ENCODE data around the gene IL1RAPL1.
A peak's percentile ranks its signal among the peaks of the same experiment; 100 is the strongest.

IL1RAPL1 gene

GRCh38 chrX:29590921-29591320 lies 1003.7 kb downstream of the IL1RAPL1 start:
- Mint-ChIP-seq H3K9me3 (peaks cover 12% of the 10 kb centered on the region), H3K27ac (no peak overlapping the region), H3K4me1 (no peaks in the 10 kb centered on the region), H3K27me3 (ENCODE audit: low read depth, poor library complexity) (no peaks in the 10 kb centered on the region), H3K36me3 (ENCODE audit: low read depth) (no peaks in the 10 kb centered on the region), H3K4me3 (no peak overlapping the region)
- DNase-seq, result no peak
- TF ChIP-seq, protein P1, sequence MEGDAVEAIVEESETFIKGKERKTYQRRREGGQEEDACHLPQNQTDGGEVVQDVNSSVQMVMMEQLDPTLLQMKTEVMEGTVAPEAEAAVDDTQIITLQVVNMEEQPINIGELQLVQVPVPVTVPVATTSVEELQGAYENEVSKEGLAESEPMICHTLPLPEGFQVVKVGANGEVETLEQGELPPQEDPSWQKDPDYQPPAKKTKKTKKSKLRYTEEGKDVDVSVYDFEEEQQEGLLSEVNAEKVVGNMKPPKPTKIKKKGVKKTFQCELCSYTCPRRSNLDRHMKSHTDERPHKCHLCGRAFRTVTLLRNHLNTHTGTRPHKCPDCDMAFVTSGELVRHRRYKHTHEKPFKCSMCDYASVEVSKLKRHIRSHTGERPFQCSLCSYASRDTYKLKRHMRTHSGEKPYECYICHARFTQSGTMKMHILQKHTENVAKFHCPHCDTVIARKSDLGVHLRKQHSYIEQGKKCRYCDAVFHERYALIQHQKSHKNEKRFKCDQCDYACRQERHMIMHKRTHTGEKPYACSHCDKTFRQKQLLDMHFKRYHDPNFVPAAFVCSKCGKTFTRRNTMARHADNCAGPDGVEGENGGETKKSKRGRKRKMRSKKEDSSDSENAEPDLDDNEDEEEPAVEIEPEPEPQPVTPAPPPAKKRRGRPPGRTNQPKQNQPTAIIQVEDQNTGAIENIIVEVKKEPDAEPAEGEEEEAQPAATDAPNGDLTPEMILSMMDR (IDR thresholded peaks at IDR 0.05), result no peak

DNA sequence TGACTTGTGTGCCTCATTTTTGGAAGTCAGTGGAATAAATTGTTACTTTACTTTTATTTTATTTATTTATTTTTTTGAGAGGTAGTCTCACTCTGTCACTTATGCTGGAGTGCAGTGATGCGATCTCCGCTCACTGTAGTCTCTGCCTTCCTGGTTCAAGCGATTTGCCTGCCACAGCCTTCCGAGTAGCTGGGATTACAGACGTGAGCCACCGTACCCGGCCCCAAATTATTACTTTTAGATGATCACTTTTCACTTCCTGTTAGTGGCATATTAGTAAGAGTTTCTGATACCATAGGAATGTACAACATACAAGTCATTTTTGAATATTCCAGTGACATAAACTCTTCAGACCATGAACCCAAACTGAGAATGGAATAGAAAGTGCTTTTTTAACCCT lies 1017.1 kb downstream of the IL1RAPL1 start:
- Mint-ChIP-seq H3K27me3 (ENCODE audit: low read depth, poor library complexity) (peaks cover 4% of the 10 kb centered on the region), H3K36me3 (ENCODE audit: low read depth) (no peaks in the 10 kb centered on the region), H3K9me3 (peaks cover 5% of the 10 kb centered on the region), H3K4me1 (no peaks in the 10 kb centered on the region), H3K27ac (no peak overlapping the region), H3K4me3 (no peak overlapping the region)
- TF ChIP-seq, protein P1 (IDR thresholded peaks at IDR 0.05), result no peak
- DNase-seq, result no peak

DNA sequence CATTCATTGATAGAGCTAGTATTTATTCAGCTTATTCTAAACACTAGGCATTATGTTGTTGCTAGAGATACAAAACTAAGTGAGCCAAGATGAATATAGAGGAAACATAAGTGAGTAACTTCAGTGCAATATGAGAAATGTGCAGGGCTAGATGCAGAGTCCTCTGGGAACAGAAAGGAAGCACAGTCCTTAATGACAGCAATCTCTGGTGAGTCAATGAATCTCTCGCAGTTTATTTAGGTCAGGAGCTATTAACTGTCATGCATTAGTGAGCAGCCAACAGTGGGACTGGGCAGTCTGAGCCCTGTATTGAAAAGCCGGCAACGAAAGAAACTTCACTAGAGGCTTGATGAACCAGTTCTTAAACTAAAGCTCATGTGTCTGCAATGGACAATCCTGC lies 1030.0 kb downstream of the IL1RAPL1 start:
- Mint-ChIP-seq H3K27me3 (ENCODE audit: low read depth, poor library complexity) (no peaks in the 10 kb centered on the region), H3K4me1 (peaks cover 19% of the 10 kb centered on the region), H3K27ac (no peak overlapping the region), H3K36me3 (ENCODE audit: low read depth) (no peaks in the 10 kb centered on the region), H3K4me3 (no peak overlapping the region), H3K9me3 (no peaks in the 10 kb centered on the region)
- DNase-seq, result no peak
- TF ChIP-seq, protein P1 (IDR thresholded peaks at IDR 0.05), result no peak

GRCh38 chrX:29617725-29618124 lies 1030.5 kb downstream of the IL1RAPL1 start:
- Mint-ChIP-seq H3K36me3 (ENCODE audit: low read depth) (no peaks in the 10 kb centered on the region), H3K4me3 (no peak overlapping the region), H3K9me3 (no peaks in the 10 kb centered on the region), H3K27ac (no peak overlapping the region), H3K27me3 (ENCODE audit: low read depth, poor library complexity) (no peaks in the 10 kb centered on the region), H3K4me1 (peaks cover 19% of the 10 kb centered on the region)
- no peak for DNase-seq
- TF ChIP-seq, protein P1 (IDR thresholded peaks at IDR 0.05), result peak; percentile 7

DNA sequence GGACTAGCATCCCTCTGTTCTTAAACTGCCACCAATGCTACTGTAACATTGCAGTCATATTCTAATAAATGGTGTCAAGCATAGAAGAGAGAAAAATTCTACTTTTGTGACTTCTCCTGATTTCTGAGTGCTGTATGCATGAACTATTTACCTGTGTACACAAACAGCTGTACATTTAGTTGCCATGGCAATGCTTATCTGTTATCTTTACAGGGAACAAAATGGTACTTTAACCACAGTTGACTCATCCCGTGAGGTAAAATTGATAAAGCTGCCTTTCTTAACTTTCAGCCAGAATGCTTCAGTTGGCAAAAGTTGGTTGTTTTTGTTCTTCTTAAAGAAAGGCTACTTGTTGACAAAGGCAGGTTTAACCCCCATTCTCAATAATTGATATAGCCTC lies 1040.6 kb downstream of the IL1RAPL1 start:
- TF ChIP-seq, protein P1 (IDR thresholded peaks at IDR 0.05), result no peak
- Mint-ChIP-seq H3K9me3 (no peaks in the 10 kb centered on the region), H3K36me3 (ENCODE audit: low read depth) (no peaks in the 10 kb centered on the region), H3K27me3 (ENCODE audit: low read depth, poor library complexity) (no peaks in the 10 kb centered on the region), H3K4me3 (no peak overlapping the region), H3K27ac (no peak overlapping the region), H3K4me1 (no peaks in the 10 kb centered on the region)
- DNase-seq, result no peak

- H3K4me3 Mint-ChIP-seq, result no peak overlapping the region
Observed at GRCh38 chrX:29634516-29634915, 1047.3 kb downstream of the IL1RAPL1 start.

More at GRCh38 chrX:29634516-29634915, 1047.3 kb downstream of the IL1RAPL1 start:
- Mint-ChIP-seq H3K27me3 (ENCODE audit: low read depth, poor library complexity) (no peaks in the 10 kb centered on the region), H3K36me3 (ENCODE audit: low read depth) (no peaks in the 10 kb centered on the region), H3K4me1 (no peaks in the 10 kb centered on the region), H3K9me3 (no peaks in the 10 kb centered on the region), H3K27ac (no peak overlapping the region)
- no peak for DNase-seq
- TF ChIP-seq, protein P1 (IDR thresholded peaks at IDR 0.05), result no peak
